Stimulated activated CD4-positive, alpha-beta T cell treated with anti-CD3 and anti-CD28 coated beads, Interleukin-4, amount 100 ng/mL, for 1 hour (primary cell): Measurements from ENCODE around the gene KRT6B.
"Not testable (repeated sequence)": the region's sequence is repeated elsewhere in the genome, so short reads cannot be mapped to it uniquely, and the experiment has no call there.

Experiments
- DNase-seq: peaks from one replicate; pipeline ENCODE4 v3.0.0-alpha.2; 2020

KRT6B gene

DNA sequence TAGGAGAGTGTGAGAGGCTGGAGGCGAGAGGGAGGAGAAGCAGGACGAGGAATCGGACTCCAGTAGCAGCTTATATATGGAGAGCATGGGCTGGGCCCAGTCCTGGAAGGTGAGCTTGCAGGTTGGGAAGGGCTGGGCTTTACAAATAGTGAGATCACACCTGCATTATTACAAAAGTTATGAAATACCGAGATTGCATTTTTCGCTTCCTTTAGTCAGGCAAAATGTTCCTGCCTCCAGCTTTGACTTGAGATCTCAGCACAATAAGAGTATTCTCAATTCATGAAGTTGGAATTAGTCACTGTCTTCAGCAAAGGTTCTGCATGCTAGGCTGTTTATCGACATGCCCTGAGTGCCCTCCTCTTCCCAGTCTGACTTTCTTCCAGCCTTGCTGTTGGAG is at the start of gene KRT6B:
TSS of gene KRT6B (minus strand) at position 46 of the 400 bp plus-strand sequence. CDS start 68 bp downstream, outside the sequence.
- DNase-seq, result no peak

- DNase-seq, result no peak
Measured at GRCh38 chr12:52501490-52501889, 49.5 kb upstream of the KRT6B start.

DNA sequence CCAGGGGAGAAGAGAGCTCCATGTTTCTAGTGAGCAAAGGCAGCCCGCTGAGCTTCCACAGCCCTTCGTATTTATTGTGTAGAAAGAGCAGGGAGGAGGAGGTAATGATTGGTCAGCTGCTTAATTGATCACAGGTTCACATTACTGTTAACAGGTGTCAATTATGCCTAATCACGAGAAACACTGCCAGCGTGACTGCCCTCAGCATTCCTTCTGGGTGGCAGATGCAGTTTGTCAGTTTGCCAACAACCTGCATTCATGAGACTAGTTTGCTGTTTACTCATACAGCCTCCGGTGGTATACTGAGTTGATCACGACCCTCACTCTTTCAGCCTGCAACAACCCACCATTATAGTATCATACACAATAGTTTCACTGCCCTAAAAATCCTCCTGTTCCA is 48.6 kb upstream of the KRT6B start:
- not testable (repeated sequence) for DNase-seq

GRCh38 chr12:52499806-52500560 is 48.0 kb upstream of the KRT6B start:
- DNase-seq, result no peak

DNA sequence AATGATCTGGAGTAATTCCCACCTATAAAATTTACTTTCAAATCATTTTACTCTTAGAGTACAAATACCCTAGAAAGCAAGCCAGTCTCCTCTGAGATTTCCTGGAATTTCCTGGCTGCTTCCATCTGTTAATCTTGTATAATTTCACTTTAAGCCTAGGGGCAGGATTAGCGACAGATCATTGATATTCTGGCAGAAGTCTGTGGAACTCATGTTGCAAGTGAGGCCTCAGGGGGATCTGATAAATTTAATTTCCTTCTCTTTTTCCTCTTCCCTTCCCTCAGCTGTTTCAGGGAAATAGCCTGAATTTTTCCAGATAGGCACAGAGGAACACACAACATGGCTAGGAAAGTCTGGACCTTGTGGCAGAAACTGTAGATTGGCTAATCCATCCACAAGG is 47.0 kb upstream of the KRT6B start:
- DNase-seq, result no peak

DNA sequence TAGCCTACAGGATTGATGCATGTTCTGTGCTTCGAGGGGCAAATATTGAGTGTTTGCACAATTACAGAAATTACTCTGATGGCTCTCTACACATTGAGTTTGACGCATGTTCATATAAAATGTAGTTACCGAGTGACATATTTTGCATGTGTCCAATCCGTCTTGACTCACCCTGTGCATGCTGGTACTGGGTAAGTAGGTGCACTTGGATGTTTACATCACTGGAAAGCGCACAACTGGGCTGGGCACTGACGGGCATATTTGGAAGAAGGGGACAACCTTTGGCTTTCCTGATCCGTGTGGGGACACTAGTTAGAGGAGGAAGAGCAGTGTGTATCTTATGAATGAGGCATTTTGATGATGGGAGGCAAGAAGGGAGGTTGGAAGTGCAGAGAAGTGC is 46.0 kb upstream of the KRT6B start:
- DNase-seq, result no peak

DNA sequence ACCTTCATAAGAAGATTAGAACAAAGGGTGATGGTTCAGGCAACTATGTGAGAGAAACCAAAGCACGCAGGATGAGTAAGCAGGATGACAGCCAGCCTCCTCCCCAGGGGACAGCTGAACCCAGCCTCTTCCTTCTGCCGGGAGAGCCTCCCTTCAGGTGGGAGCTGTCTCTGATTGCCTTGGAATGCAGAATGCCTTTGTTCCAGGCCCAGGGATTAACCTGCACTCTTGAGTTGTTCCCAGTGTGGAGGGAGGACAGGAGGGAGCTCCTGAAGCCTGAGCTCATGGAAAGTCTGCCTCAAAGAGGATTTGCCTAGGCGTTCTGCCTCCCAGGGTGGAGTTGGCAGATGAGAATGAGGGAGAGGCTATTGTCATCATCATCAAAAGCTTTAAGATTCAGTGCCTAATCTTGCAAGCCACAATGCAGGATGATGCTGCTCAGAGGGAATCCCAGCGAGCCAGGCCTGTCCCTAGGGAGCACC is 44.7 kb upstream of the KRT6B start:
- DNase-seq, result no peak

DNA sequence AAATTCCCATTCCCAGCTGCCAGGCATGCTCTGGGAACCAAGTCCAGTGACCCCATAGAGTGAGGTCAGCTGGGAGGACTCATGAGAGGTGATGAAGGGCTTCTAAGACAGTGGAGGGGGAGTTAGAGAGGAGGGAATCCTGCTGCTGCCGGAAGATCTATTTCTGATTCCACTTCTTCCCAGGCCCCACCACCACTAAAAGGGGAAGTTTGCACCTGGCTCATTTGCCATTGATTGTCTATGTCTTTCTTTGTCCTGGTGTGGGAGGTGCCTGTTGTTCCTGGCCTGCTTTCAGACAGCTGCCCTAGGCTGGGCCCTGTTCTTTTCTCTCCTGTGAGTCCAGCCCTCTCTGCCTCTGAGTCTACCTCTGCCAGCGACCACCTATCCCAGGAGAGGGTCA is 44.1 kb upstream of the KRT6B start:
- no peak for DNase-seq

- no peak for DNase-seq
Measured at GRCh38 chr12:52495389-52495788, 43.4 kb upstream of the KRT6B start.

DNA sequence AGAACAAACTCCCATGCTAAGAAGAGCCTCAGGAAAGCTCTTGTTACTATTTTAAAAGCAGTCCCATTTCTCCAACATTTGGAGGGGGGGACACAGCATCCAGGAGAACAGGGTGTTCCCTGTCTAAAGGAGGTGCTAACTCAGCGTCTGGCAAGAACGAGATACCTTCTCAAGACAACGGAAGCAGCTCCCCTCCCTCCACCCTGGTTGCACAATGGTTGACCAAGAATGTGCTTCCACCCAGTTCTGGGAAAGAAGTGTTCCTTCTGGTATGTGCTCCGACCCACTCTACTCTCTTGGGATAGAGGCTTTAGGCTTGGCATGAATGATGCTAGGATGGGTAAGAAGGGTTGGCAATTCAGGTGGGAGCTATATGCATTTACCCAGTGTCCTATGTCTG is 42.6 kb upstream of the KRT6B start:
- no peak for DNase-seq

GRCh38 chr12:52494100-52494499 is 42.2 kb upstream of the KRT6B start:
- no peak for DNase-seq

DNA sequence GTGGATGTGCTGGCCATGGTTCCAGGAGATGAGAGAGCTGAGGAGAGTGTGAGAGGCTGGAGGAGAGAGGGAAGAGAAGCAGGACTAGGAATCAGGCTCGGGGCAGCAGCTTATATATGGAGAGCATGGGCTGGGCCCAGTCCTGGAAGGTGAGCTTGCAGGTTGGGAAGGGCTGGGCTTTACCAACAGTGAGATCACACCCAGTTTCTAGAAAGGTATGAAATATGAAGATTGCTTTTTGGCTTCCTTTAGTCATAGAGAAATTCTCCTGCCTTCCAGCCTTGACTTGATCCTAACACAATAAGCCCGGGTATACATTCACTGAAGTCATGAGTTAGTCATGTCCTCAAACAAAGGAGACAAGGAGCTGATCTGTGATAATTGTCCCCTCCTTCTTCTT is 41.2 kb upstream of the KRT6B start, which contains the start of gene KRT6A:
TSS of gene KRT6A (minus strand) at position 86 of the 400 bp plus-strand sequence. CDS start at position 17, 69 bp downstream.
- no peak for DNase-seq

DNA sequence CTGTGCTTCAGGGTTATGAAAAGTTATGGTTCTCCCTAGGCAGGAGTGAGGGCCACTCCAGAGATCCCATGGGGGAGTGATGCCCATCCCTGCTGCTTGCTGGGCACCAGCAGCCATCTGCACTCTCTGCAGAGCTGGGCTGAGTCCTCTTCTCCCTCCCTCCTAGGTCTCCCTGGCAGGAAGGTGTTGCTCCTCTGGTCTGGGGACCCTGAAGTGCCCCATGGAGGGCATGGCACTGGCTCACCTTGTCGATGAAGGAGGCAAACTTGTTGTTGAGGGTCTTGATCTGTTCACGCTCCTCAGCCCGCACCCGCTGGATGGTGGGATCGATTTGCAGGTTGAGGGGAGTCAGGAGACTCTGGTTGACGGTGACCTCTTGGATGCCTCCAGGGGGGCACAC is 40.5 kb upstream of the KRT6B start:
- not testable (repeated sequence) for DNase-seq

DNA sequence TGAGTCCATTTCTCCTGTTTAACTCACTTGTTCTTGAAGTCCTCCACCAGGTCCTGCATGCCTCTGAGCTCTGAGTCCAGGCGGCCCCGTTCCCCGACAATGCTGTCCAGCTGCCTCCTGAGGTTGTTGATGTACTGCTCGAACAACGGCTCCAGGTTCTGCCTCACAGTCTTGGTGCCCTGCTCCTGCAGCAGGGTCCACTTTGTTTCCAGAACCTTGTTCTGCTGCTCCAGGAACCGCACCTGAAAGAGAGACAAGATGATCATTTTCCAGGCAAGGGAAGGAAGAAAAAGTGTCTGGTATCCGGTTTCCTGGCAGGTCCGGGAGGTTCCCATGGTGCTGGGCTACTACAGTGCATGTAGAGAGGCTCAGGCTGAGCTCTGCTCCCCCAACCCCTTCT is 39.5 kb upstream of the KRT6B start:
- DNase-seq, result not testable (repeated sequence)

GRCh38 chr12:52488736-52489135 is 36.8 kb upstream of the KRT6B start:
- no peak for DNase-seq

DNA sequence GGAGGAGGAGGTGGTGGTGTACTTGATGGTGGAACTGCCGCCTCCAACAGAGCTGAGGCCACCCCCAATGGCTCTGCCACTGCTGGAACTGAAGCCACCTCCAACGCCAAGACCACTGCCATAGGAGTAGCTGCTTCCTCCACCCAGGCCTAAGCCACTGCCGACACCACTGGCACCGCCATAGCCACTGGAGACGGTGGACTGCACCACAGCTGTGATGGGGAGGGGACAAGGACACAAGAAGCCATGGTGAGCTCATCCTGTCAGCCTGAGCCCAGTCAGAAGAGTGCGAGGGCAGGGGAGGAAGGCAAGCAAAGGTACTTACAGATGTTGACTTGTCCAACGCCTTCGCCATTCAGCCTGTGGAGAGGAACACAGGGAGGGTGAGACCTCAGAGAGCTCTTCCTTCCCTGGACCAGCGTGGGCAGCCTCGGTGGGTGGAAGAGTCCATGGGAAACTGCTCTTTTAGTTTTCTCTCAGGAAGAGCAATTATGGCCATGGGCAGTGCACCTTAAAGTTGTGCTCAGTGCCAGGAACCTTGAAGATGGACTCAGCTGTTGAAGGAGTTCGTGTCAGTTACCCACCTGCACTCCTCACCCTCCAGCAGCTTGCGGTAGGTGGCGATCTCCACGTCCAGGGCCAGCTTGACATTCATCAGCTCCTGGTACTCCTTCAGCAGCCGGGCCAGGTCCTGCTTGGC is 35.9 kb upstream of the KRT6B start:
- DNase-seq, result not testable (repeated sequence)

DNA sequence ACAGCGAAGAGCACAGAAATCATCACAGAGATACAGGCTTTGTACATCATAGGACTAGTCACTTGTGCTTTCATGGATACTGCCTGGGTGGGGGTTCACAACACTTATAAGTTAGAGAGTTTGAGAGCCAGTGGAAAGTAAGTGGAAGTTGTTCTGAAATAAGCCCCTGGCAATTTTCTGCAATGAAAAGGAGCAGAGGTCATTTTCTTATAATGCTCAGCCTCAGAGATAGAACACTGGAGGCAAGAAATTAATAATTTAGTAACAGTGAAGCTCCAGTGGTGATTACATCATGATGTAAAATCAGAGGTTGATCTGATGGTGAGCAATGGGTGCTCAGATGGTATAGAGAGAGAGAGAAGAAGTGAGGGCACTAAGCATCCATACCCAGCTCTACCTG is 35.3 kb upstream of the KRT6B start:
- no peak for DNase-seq

- no peak for DNase-seq
Measured at GRCh38 chr12:52486166-52487105, 34.5 kb upstream of the KRT6B start.

DNA sequence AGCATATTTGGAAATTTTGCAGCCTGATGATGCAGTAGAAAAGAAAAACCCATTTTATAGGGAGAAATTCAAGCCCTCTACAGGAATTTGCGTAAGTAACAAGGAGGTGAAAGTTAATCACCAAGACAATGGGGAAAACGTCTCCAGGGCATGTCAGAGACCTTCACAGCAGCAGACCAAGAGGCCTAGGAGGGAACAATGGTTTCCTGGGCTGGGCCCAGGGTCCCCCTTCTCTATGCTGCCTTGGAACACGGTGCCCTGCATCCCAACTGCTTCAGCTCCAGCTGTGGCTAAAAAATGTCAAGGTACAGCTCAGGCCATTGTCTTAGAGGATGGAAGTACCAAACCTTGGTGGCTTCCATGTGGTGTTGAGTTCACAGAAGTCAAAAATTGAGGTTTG is 28.1 kb upstream of the KRT6B start:
- DNase-seq, result no peak

DNA sequence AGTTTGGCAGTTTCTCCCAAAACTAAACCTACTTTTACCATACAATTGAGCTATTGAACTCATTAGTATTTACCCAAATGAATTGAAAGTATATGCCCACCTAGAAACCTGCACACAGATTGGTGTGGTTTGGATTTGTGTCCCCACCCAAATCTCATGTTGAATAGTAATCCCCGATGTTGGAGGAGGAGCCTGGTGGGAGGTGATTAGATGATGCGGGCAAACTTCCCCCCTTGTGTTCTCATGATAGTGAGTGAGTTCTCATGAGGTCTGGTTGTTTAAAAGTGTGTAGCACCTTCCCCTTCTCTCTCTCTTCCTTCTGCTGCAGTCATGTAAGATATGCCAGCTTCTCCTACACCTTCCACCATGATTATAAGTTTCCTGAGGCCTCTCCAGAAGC is 25.7 kb upstream of the KRT6B start:
- DNase-seq, result no peak

DNA sequence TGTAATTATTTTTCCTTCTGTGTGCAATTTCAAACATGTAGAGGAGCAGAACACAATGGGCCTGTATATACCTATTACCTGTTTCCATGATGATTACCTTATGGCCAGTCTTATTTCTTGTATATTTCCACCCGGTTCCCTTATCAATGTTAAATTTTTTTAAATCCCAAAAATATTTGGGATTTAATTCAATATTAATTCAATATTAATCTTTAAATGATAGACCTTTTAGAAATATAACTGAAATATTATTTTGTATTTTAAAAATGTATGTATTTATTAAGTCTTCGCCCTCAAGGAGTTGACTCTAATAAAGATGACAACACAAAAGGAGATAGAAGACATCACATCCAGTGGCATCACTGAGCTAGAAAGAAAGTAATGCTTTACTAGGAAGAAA is 22.3 kb upstream of the KRT6B start:
- DNase-seq, result no peak

DNA sequence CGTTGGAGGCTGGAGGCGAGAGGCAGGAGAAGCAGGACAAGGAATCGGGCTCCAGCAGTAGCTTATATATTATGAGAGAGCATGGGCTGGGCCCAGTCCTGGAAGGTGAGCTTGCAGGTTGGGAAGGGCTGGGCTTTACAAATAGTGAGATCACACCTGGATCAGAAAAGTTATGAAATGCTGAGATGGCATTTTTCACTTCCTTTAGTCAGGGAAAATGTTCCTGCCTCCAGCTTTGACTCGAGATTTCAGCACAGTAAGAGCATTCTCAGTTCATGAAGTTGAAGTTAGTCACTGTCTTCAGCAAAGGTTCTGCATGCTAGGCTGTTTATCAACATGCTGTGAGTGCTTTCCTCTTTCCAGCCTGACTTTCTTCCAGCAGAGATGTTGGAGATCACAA is 21.8 kb upstream of the KRT6B start, which contains the start of gene KRT6C:
TSS of gene KRT6C (minus strand) at position 38 of the 400 bp plus-strand sequence. CDS start 68 bp downstream, outside the sequence.
- DNase-seq, result no peak

DNA sequence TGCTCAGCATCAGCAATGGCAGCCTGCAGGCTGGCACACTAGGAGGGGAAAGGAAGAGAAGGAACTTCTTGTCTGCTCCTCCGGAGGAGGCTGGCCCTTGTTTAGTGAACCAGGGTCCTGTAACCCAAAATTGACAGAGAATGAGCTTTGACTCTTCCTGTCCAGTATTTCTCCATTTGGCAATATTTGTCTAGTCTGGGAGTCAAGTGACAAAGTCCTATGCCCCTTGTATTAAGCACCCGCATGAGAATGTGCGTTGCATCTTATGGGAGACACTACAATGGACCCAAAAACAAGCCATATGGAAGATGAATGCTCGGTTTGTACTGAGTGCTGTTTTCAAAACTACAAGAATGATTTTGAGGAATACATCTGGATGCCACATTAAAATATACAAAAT is 17.9 kb upstream of the KRT6B start:
- no peak for DNase-seq
